Activated B cell treated with CpG ODN at 0.5 μM for 24 hours (primary cell): ENCODE results near the gene ABI3. TPM values are rescaled to one million over a fixed set of nuclear protein-coding genes. Genes with fewer than 3 reads are reported as not detected.
A peak's percentile ranks its signal among the peaks of the same experiment; 100 is the strongest.

Source experiments
- ATAC-seq: fragments of 200-7000 bp; cut with Tn5 transposase; one replicate; pipeline ENCODE4 v1.10.0; 2021; ENCODE audit warnings: low read depth, mild to moderate bottlenecking, moderate library complexity
- CTCF ChIA-PET: fragments of 350-600 bp; sonication (Branson Sonifier 250); formaldehyde crosslinking; loops from one replicate; lab custom pipeline; 2021; ENCODE audit warnings: antibody characterized with exemption; lab: Charles Lee
- POLR2A ChIA-PET: fragments of 350-600 bp; sonication (Branson Sonifier 250); formaldehyde crosslinking; loops from one replicate; lab custom pipeline; 2021; ENCODE audit warnings: antibody characterized with exemption; lab: Charles Lee
- DNase-seq: peaks from one replicate; pipeline ENCODE4 v3.0.0; 2022
- H3K27ac Mint-ChIP-seq: one replicate; pipeline ENCODE4 v1.8.0; 2020; ENCODE audit warnings: mixed read lengths
- H3K27me3 Mint-ChIP-seq: one replicate; pipeline ENCODE4 v1.8.0; 2021; ENCODE audit warnings: mixed read lengths
- H3K36me3 Mint-ChIP-seq: one replicate; pipeline ENCODE4 v1.8.0; 2021; ENCODE audit warnings: low read depth, mixed read lengths
- H3K4me1 Mint-ChIP-seq: one replicate; pipeline ENCODE4 v1.8.0; 2021; ENCODE audit warnings: mixed read lengths
- H3K4me3 Mint-ChIP-seq: one replicate; pipeline ENCODE4 v1.8.0; 2020; ENCODE audit warnings: mild to moderate bottlenecking, mixed read lengths
- H3K9me3 Mint-ChIP-seq: one replicate; pipeline ENCODE4 v1.8.0; 2020; ENCODE audit warnings: mixed read lengths
- CTCF ChIP-seq: fragments of 200-600 bp; IDR thresholded peaks from one replicate; pipeline ENCODE4 v1.8.0; 2022; ENCODE audit warnings: antibody characterized with exemption, mild to moderate bottlenecking
- intact Hi-C: fragments of 100-400 bp; cut with micrococcal nuclease; formaldehyde crosslinking; loops from one replicate; pipeline ENCODE4 v1.15.1; 2024
- total RNA-seq: library from RNA; stranded (reverse); gene quantifications from 2 replicates; pipeline ENCODE4 v1.2.3, GENCODE V29; 2022

Gene ABI3
- total RNA-seq, 1 donor from 2014 or later, result 9.7 TPM

GRCh38 chr17:49191409-49191916 is 19.0 kb upstream of the ABI3 start:
- Mint-ChIP-seq H3K4me3 (peak overlapping the region; percentile 92), H3K4me1 (peaks cover 37% of the 10 kb centered on the region), H3K36me3 (peaks cover 15% of the 10 kb centered on the region), H3K27me3 (peaks cover 2% of the 10 kb centered on the region), H3K9me3 (no peaks in the 10 kb centered on the region), H3K27ac (peak overlapping the region; percentile 97)
- ATAC-seq (peak; percentile 0), DNase-seq (no peak)
- ChIA-PET POLR2A (interaction anchor here (0.8 to 5.8 kb wide), 10 partner anchors 10 to 247 kb away, joined by 3 to 259 read pairs (median 6); partner anchors contain the start of genes ABI3, GNGT2, PHB1 and PHOSPHO1), CTCF (interaction anchor here (1.3 to 6.2 kb wide), 6 partner anchors 11 to 170 kb away, joined by 3 to 91 read pairs (median 24); no protein-coding TSS in a partner anchor)
- no peak for TF ChIP-seq CTCF
- intact Hi-C loops, result loop anchor here (5.0 to 10.0 kb wide), 6 partner anchors 151 to 1987 kb away; partner anchors contain the start of genes KAT7, MYL4 and NFE2L1

GRCh38 chr17:49191917-49192741 is 18.4 kb upstream of the ABI3 start:
- Mint-ChIP-seq H3K27ac (peak overlapping the region; percentile 97), H3K36me3 (peaks cover 15% of the 10 kb centered on the region), H3K9me3 (no peaks in the 10 kb centered on the region), H3K27me3 (peaks cover 2% of the 10 kb centered on the region), H3K4me1 (peaks cover 38% of the 10 kb centered on the region), H3K4me3 (peak overlapping the region; percentile 92)
- ChIA-PET CTCF (interaction anchor here (1.3 to 6.2 kb wide), 6 partner anchors 11 to 169 kb away, joined by 3 to 91 read pairs (median 24); no protein-coding TSS in a partner anchor), POLR2A (interaction anchor here (0.5 to 5.8 kb wide), 17 partner anchors 9 to 1087 kb away, joined by 3 to 259 read pairs (median 4); partner anchors contain the start of genes ABI3, ATP5MC1, GNGT2 and PHB1)
- no peak for TF ChIP-seq CTCF
- intact Hi-C loops, result loop anchor here (1.0 to 10.0 kb wide), 12 partner anchors 12 to 1987 kb away; partner anchors contain the start of genes ABI3, ATP5MC1, GNGT2 and KAT7
- ATAC-seq, result peak; percentile 40
- peak; percentile 96 for DNase-seq

- Mint-ChIP-seq H3K9me3 (no peaks in the 10 kb centered on the region), H3K27me3 (peaks cover 2% of the 10 kb centered on the region), H3K4me3 (peak overlapping the region; percentile 92), H3K36me3 (peaks cover 15% of the 10 kb centered on the region), H3K27ac (peak overlapping the region; percentile 97), H3K4me1 (peaks cover 38% of the 10 kb centered on the region)
- no peak for TF ChIP-seq CTCF
- ChIA-PET CTCF (interaction anchor here (1.5 to 6.2 kb wide), 4 partner anchors 13 to 32 kb away, joined by 3 to 91 read pairs (median 42); no protein-coding TSS in a partner anchor), POLR2A (interaction anchor here (0.7 to 5.8 kb wide), 9 partner anchors 10 to 1986 kb away, joined by 3 to 259 read pairs (median 6); partner anchors contain the start of genes ABI3, CDK5RAP3, GNGT2 and PHOSPHO1)
- intact Hi-C loops, result loop anchor here (1.0 to 10.0 kb wide), 10 partner anchors 20 to 1989 kb away; partner anchors contain the start of genes ATP5MC1, KAT7, MYL4 and NFE2L1
- peak; percentile 51 for DNase-seq
- ATAC-seq, result peak; percentile 14
These were observed 16.8 kb upstream of the ABI3 start for GRCh38 chr17:49193513-49194296.

GRCh38 chr17:49194297-49194607 is 16.3 kb upstream of the ABI3 start:
- intact Hi-C loops, result loop anchor here (1.0 to 10.0 kb wide), 7 partner anchors 19 to 1989 kb away; partner anchors contain the start of genes KAT7, MYL4 and NFE2L1
- DNase-seq (no peak), ATAC-seq (no peak)
- ChIA-PET POLR2A (interaction anchor here (0.7 to 5.8 kb wide), 7 partner anchors 20 to 1986 kb away, joined by 4 to 259 read pairs (median 7); partner anchors contain the start of genes ABI3, CDK5RAP3, GNGT2 and PHOSPHO1), CTCF (interaction anchor here (1.5 to 6.2 kb wide), 4 partner anchors 14 to 31 kb away, joined by 3 to 91 read pairs (median 42); no protein-coding TSS in a partner anchor)
- H3K27me3 Mint-ChIP-seq, result peaks cover 2% of the 10 kb centered on the region
- no peaks in the 10 kb centered on the region for H3K9me3 Mint-ChIP-seq
- peaks cover 15% of the 10 kb centered on the region for H3K36me3 Mint-ChIP-seq
- H3K4me1 Mint-ChIP-seq, result peaks cover 38% of the 10 kb centered on the region
- H3K4me3 Mint-ChIP-seq, result peak overlapping the region; percentile 92
- peak overlapping the region; percentile 97 for H3K27ac Mint-ChIP-seq
- no peak for TF ChIP-seq CTCF
